Esophagus squamous epithelium (tissue), 5 donors: Measurements from ENCODE around the gene IGFBP3. TPM values are rescaled to one million over a fixed set of nuclear protein-coding genes. Genes with fewer than 3 reads are reported as not detected.

Source experiments
- DNase-seq: peaks from one replicate; lab custom pipeline; 2025; lab: John Stamatoyannopoulos, UW
- H3K27ac ChIP-seq, 4 donors: fragments of 200-600 bp; sonication (generic); one replicate each; pipeline ENCODE4 v1.5.1; 2016 to 2019; ENCODE audit warnings: mild to moderate bottlenecking in 1 of 4
- H3K27me3 ChIP-seq, 4 donors: fragments of 200-600 bp; sonication (generic); 1 replicate in 3 of 4; 2 replicates in 1 of 4; pipeline versions ENCODE4 v1.5.1 to v1.6.0; 2017 to 2021; ENCODE audit warnings: antibody characterized with exemption in 1 of 4
- H3K36me3 ChIP-seq, 3 donors: fragments of 200-600 bp; sonication (generic); one replicate each; pipeline ENCODE4 v1.5.1; 2016 to 2019
- H3K4me1 ChIP-seq, 3 donors: fragments of 200-600 bp; sonication (generic); one replicate each; pipeline ENCODE4 v1.5.1; 2017 to 2019
- H3K4me3 ChIP-seq, 4 donors: fragments of 200-600 bp; sonication (generic); 1 replicate in 3 of 4; 2 replicates in 1 of 4; pipeline ENCODE4 v1.5.1; 2016 to 2019; ENCODE audit warnings: mild to moderate bottlenecking in 2 of 4, moderate library complexity in 1 of 4
- H3K9me3 ChIP-seq, 3 donors: fragments of 200-600 bp; sonication (generic); one replicate each; pipeline ENCODE4 v1.5.1; 2016 to 2019
- CTCF ChIP-seq, 6 experiments: fragments of 450-650 bp in 4 of 6; fragments of 200-600 bp in 2 of 6; sonication (generic) in 2 of 6; IDR thresholded peaks; one replicate each; pipeline ENCODE4 v1.5.1; 2016 to 2019; ENCODE audit warnings: antibody characterized with exemption in 6 of 6, mild to moderate bottlenecking in 4 of 6, moderate library complexity in 4 of 6
- POLR2A ChIP-seq, 4 donors: fragments of 450-650 bp; IDR thresholded peaks; one replicate each; pipeline ENCODE4 v1.6.1; 2017; ENCODE audit warnings: antibody characterized with exemption in 4 of 4, mild to moderate bottlenecking in 4 of 4, moderate library complexity in 3 of 4
- WGBS, 2 donors: methylation state at CpG; one replicate each; pipeline ENCODE4 v1.1.5; 2018; 5-methylcytosine and 5-hydroxymethylcytosine counted together
- intact Hi-C: fragments of 100-400 bp; cut with DNase I; formaldehyde crosslinking; loops from one replicate; pipeline ENCODE4 v1.15.0; 2022
- total RNA-seq, 4 donors: library from RNA; depleted of rRNA; stranded (reverse); fragments of >200 nt; gene quantifications; one replicate each; pipeline ENCODE4 v1.1.0, GENCODE V29; 2016
- donor health status: DM: yes; HTN: yes; CAD: no.

Gene IGFBP3
- total RNA-seq, 4 donors from 2014 or later, result 11.8 to 68.4 (median 47.9) TPM

GRCh38 chr7:45880433-45880860 lies 40.6 kb downstream of the IGFBP3 start:
- Histone ChIP-seq H3K27me3 (peaks cover 0 to 20% (median 0%) of the 10 kb centered on the region in 4 donors), H3K4me1 (no peaks in the 10 kb centered on the region), H3K36me3 (no peaks in the 10 kb centered on the region), H3K9me3 (no peaks in the 10 kb centered on the region), H3K27ac (no peak overlapping the region), H3K4me3 (no peak overlapping the region)
- TF ChIP-seq POLR2A (IDR thresholded peaks at IDR 0.05) (no peak), CTCF (IDR thresholded peaks at IDR 0.05) (no peak)
- no peak for DNase-seq
- intact Hi-C loops, result no loop called here
- WGBS, 2 donors, result 83 to 87% methylated on average over 3 to 6 of the region's 7 CpGs

- intact Hi-C loops, result no loop called here
- H3K9me3 ChIP-seq, result no peaks in the 10 kb centered on the region
Observed at GRCh38 chr7:45878457-45879144, 42.5 kb downstream of the IGFBP3 start.

DNA sequence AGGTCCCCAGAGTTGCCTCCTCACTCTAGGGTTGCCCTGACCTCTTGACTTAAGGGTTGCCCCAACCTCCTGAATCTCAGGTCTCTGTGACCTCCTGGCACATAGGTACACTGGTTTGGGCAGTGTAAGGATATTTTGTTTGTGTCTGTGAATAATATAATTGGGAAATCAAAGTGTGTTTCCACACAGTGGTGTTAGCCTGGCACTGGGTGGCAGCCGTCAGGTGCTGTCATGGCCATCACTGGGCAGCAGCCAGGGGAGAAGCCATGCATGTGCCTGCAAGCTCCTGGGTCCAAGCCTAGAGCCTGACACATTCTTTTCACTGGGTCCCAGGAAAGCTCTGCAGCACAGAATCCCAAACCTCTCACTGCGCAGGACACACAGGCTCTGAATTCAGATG lies 44.6 kb downstream of the IGFBP3 start:
- 63% methylated on average over 2 of the region's 2 CpGs; no CpG with 5 or more reads in 1 of the 2 donors for WGBS, 2 donors
- intact Hi-C loops, result no loop called here
- no peaks in the 10 kb centered on the region for H3K36me3 ChIP-seq
- no peak for DNase-seq
- no peaks in the 10 kb centered on the region for H3K4me1 ChIP-seq
- H3K27ac ChIP-seq, result no peak overlapping the region
- H3K9me3 ChIP-seq, result no peaks in the 10 kb centered on the region
- TF ChIP-seq POLR2A (IDR thresholded peaks at IDR 0.05) (no peak), CTCF (IDR thresholded peaks at IDR 0.05) (no peak)
- no peaks in the 10 kb centered on the region for H3K27me3 ChIP-seq
- H3K4me3 ChIP-seq, result no peak overlapping the region

More at GRCh38 chr7:45878457-45879144, 42.5 kb downstream of the IGFBP3 start:
- no peak overlapping the region for H3K4me3 ChIP-seq
- H3K27ac ChIP-seq, result no peak overlapping the region
- H3K4me1 ChIP-seq, result no peaks in the 10 kb centered on the region
- DNase-seq, result no peak
- peaks cover 0 to 6% (median 0%) of the 10 kb centered on the region in 4 donors for H3K27me3 ChIP-seq
- TF ChIP-seq CTCF (IDR thresholded peaks at IDR 0.05) (no peak), POLR2A (IDR thresholded peaks at IDR 0.05) (no peak)
- 11 to 13% methylated on average over 3 of the region's 3 CpGs for WGBS, 2 donors
- H3K36me3 ChIP-seq, result no peaks in the 10 kb centered on the region

- no peak for DNase-seq
- TF ChIP-seq CTCF (IDR thresholded peaks at IDR 0.05) (no peak), POLR2A (IDR thresholded peaks at IDR 0.05) (no peak)
- no peaks in the 10 kb centered on the region for H3K27me3 ChIP-seq
- intact Hi-C loops, result no loop called here
- H3K4me3 ChIP-seq, result no peak overlapping the region
- no peaks in the 10 kb centered on the region for H3K9me3 ChIP-seq
- no peak overlapping the region for H3K27ac ChIP-seq
- no peaks in the 10 kb centered on the region for H3K36me3 ChIP-seq
- 85 to 86% methylated on average over 5 of the region's 8 CpGs for WGBS, 2 donors
- H3K4me1 ChIP-seq, result no peaks in the 10 kb centered on the region
Observed at GRCh38 chr7:45874408-45875131, 46.5 kb downstream of the IGFBP3 start.

DNA sequence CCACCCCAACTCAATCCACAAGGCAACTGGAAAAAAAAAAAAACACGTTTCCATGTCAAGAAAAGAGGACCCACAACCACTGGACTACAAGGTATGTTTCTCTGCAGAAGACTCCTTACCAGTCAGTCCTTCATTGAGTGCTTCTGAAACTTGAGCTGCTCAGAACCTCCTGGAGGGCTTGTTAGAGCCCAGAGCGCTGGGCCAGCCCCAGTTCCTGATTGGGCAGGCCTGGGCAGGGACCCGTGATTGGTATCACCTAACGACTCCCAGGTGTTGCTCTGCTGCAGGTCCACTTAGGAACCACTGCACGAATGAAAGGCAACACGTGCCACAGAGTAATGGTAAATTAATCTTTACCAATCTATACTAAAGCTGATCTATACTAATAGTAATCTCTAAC lies 47.7 kb downstream of the IGFBP3 start:
- Histone ChIP-seq H3K4me3 (no peak overlapping the region), H3K36me3 (no peaks in the 10 kb centered on the region), H3K27ac (no peak overlapping the region), H3K9me3 (no peaks in the 10 kb centered on the region), H3K27me3 (no peaks in the 10 kb centered on the region), H3K4me1 (no peaks in the 10 kb centered on the region)
- WGBS, 2 donors, result 53 to 54% methylated on average over 3 to 6 of the region's 6 CpGs
- no peak for TF ChIP-seq CTCF (IDR thresholded peaks at IDR 0.05)
- TF ChIP-seq POLR2A (IDR thresholded peaks at IDR 0.05), result no peak
- DNase-seq, result no peak
- intact Hi-C loops, result no loop called here
